T47D (cell line): ENCODE data around the gene FBXW7.

Experiments
- DNase-seq, 2 experiments: peaks; one replicate each; pipeline versions ENCODE4 v3.0.0 to v3.0.0-alpha.2; 2011 to 2012; ENCODE audit warnings: low read depth in 1 of 2, low spot score in 1 of 2
- JUND ChIP-seq: IDR thresholded peaks from 2 replicates; pipeline ENCODE4 v1.6.1; 2012; ENCODE audit warnings: low read depth
- in situ Hi-C: cut with HindIII; loops from 2 replicates; pipeline ENCODE4 v1.10.0; 2016; ENCODE audit warnings: low sequenced_read_pairs, low pct_unique_long_range_greater_than_20kb

The FBXW7 gene

GRCh38 chr4:152421576-152421975, 114.3 kb downstream of the FBXW7 start:
- no peak for DNase-seq
- TF ChIP-seq JUND, result no peak
- in situ Hi-C loops, result no loop called here

DNA sequence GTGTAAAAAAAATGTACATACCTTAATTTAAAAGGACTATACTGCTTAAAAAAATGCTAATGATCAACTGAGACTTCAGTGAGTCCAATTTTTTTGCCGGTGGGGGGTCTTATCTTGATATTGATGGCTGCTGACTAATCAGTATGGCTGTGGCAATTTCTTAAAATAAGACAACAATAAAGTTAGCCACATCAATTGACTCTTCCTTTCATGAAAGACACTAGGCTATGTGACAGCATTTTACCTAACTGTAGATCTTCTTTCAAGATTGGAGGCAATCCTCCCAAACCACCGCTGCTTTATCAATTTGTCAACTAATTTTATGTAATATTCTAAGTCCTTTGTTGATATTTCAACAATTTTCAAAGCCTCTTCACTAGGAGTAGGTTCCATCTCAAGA, 116.1 kb downstream of the FBXW7 start:
- no peak for TF ChIP-seq JUND
- DNase-seq, result no peak
- in situ Hi-C loops, result no loop called here

- TF ChIP-seq JUND, result no peak
- DNase-seq, result no peak
- in situ Hi-C loops, result no loop called here
Observed at GRCh38 chr4:152417673-152418072, 118.2 kb downstream of the FBXW7 start.

DNA sequence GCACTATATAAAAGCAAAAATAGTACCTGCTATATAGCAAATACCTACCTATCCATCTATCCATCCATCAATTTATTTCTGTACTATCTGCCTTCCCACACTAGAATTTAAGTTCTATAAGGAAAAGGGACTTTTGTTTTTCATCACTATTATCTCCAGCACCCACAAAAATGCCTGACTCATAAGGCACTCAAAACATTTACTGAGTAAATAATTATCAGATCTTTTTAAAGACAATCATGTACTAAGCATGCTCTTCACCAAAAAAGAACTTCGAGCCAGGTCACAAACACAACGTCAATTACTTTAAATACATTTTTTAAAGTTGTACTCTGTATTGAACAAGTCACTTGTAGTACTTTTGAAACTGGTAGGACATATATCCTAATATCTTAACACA, 119.9 kb downstream of the FBXW7 start:
- in situ Hi-C loops, result no loop called here
- DNase-seq, result no peak
- no peak for TF ChIP-seq JUND

GRCh38 chr4:152408514-152409327, 127.2 kb downstream of the FBXW7 start:
- DNase-seq, result peak in 1 of 2 experiments; percentile 21
- in situ Hi-C loops, result no loop called here
- no peak for TF ChIP-seq JUND

- TF ChIP-seq JUND, result no peak
- DNase-seq, result no peak
- in situ Hi-C loops, result no loop called here
Observed at GRCh38 chr4:152401424-152401823, 134.5 kb downstream of the FBXW7 start.

DNA sequence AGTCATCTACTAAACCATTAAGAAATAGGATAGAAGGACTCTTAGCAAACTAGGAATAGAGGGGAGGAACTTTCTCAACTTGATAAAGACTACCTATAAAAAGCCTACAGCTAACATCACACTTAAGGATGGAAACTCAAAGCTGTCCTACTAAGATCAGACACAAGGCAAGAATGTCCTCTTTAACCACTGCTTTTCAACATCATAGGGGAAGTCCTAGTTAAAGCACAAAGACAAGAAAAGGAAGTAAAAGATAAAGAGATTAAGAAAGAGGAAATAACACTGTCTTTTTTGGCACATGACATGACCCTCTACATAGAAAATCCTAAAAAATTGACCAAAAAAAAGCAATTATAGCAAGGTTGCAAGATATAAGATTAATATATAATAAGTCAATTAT, 136.6 kb downstream of the FBXW7 start:
- in situ Hi-C loops, result no loop called here
- no peak for DNase-seq

DNA sequence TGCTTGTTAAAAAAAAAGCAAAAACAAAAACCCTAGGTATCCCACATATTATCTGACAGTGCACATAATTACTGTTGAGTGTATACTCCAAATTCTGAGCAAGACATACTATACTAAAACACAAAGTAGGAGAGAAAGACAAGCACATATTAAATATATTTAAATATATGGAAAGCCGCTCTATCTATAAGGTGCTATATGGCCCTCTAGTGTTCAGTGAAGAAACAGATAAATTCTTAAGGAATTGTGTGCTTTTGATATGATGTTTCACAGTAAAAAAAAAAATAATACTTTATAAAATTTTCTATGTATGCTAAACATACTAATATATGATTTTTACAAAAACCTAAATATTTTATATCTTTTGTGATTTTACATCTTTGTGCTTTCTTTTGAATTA, 137.8 kb downstream of the FBXW7 start:
- peak; percentile 3 to 9 for DNase-seq
- in situ Hi-C loops, result no loop called here
- no peak for TF ChIP-seq JUND

More for the DNA sequence above, 136.6 kb downstream of the FBXW7 start:
- no peak for TF ChIP-seq JUND

DNA sequence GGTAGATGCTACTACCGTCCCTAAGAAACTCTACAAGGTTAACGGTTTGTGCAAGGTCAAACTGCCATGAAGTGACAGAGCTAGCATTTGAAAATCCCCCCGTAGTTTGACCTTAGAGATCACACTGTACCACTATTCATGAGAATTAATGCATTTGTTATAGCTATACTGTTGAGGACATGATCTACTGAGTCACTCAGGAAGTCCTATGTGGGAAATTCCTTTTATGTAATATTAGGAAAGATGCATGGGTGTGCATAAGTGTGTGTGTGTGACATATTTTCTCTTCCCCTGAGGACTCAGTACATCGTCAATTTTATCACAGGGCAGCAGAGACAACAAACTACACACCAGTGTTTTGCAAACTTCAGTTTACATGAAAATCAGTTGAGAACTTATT, 141.1 kb downstream of the FBXW7 start:
- in situ Hi-C loops, result no loop called here

DNA sequence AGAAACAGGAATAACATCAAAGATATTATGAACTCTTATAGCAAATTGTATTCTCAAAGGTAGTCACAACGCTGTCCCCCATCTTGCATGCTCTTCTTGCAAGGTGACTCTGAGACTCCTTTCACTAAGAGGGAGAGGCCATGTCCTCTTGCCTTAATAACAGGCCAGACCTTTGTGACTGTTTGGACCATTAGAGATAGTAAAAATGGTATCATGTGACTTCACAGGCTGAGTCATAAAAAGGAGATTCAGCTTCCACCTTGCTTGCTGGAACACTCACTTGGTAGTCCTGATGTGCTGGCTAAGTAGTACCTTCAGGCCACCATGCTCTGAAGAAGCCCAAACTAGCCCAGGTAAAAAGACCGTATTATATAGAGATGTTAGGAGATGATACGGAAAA, 143.8 kb downstream of the FBXW7 start:
- in situ Hi-C loops, result no loop called here
- no peak for DNase-seq
- no peak for TF ChIP-seq JUND

More for the DNA sequence above, 141.1 kb downstream of the FBXW7 start:
- DNase-seq, result no peak
- no peak for TF ChIP-seq JUND

DNA sequence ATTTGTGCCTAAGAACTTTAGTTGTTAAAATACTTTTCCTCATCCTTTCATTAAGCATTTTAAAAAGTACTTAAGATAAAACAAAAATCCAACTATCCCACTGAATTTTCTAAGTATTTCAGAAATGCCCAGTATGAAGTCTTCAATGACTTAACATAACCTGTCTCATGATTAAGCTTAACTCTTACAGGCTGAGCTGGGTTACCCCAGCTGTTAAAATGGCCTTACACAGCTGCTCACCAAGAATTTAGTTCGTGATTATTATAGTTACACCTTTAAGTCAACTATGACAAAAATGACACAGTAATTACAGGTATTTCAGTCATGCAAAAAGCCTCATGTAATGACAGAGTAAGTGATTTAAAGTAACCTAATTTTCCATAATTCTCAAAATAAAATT, 145.7 kb downstream of the FBXW7 start:
- no peak for TF ChIP-seq JUND
- no peak for DNase-seq
- in situ Hi-C loops, result no loop called here

DNA sequence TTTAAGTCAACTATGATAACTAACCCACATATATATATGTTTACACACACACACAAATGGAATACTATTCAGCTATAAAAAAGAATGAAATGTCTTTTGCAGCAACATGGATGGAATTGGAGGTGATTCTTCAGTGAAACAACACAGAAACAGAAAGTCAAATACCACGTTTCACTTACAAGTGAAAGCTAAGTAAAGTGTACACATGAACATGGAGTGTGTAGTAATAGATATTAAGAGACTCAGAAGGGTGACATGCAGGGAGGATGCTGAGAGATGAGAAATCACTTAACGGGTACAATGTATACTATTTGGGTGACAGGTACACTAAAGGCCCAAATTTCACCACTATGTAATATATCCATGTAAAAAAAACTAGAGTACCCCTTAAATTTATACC, 146.5 kb downstream of the FBXW7 start:
- no peak for DNase-seq
- no peak for TF ChIP-seq JUND
- in situ Hi-C loops, result no loop called here

- DNase-seq, result peak in 1 of 2 experiments; percentile 5
- in situ Hi-C loops, result no loop called here
- no peak for TF ChIP-seq JUND
Observed at GRCh38 chr4:152385551-152385950, 150.3 kb downstream of the FBXW7 start.

DNA sequence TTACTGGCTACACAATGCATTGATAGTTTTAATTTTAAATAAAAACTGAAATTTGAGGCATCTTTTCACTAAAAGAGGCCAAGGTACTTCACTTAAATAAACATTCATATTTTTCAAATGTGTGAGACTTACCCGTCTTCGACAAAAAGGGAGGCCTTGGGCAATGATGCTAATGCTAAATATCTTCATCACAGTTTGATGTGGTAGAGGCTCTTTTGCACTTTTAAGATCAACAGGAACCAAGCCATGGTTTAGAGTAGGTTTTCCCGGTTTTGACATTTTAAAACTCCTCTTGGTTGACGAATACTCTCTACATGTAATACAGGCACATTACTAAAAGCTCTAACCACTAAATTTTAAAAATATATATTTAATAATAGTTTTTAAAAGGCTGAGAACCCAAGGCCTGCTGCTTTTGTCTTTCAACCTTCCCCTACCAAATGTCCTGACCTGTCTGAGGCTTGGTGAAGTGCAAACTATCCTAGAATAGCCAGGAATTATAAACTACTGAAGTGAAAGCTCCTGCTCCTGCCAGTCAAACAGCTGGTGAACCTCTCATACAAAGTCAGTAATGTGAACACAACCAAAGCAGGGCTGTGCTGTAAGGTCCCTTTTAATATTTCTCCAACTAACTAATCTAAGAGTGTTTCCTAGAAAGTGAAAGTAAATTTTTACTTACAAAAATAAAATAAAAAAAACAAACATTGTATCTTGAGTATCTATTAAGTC, 153.7 kb downstream of the FBXW7 start:
- in situ Hi-C loops, result no loop called here
- DNase-seq, result no peak
- TF ChIP-seq JUND, result no peak
